HG03354 (cell line): ENCODE results near the gene NDUFA6.
A peak's percentile ranks its signal among the peaks of the same experiment; 100 is the strongest.
"Not testable (repeated sequence)": the region's sequence is repeated elsewhere in the genome, so short reads cannot be mapped to it uniquely, and the experiment has no call there.

ENCODE experiments used
- ATAC-seq: cut with Tn5 transposase; IDR thresholded peaks from one replicate; pipeline ENCODE4 v1.9.1; 2021; ENCODE audit warnings: mild to moderate bottlenecking; ENCODE audit not compliant: unreplicated experiment, poor library complexity, severe bottlenecking

Gene NDUFA6

DNA sequence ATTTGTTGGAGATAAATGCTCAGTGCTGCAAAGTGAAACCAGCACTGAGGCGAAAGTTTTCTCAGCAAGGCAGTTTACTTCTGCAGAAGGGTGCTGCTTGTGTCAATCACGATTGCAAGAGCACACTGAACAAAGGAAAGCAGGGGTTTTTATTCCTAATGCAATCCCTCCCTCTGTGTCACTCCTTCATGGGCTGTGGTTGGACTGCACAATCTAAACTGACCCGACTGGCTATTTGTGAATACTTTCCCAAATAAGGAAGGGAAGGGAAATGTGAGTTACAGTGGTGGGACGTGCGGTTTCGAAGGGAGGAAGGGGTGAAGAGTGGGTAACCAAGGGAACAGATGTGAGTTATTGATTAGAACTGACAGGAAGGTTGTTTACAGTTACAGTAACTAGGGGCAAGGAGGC, 24.9 kb upstream of the NDUFA6 start:
- ATAC-seq, result not testable (repeated sequence)

DNA sequence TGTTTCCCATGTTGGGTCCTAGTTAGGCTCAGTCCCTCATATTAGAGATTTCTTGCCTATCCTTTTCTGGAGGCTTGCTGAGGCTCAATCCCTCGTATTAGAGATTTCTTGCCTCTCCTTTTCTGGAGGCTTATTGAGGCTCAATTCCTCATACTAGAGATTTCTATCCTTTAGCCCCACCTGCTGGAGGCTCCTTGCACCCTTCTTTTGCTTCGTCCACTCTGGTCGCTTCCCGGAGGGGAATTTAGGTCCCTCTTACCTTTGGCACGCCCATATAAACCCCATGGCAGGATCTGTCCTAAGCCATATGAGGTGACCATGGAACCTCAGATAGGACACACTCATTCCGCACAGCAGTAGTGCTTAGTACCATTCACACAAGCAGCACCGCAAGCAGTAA, 24.1 kb upstream of the NDUFA6 start:
- ATAC-seq, result no peak

DNA sequence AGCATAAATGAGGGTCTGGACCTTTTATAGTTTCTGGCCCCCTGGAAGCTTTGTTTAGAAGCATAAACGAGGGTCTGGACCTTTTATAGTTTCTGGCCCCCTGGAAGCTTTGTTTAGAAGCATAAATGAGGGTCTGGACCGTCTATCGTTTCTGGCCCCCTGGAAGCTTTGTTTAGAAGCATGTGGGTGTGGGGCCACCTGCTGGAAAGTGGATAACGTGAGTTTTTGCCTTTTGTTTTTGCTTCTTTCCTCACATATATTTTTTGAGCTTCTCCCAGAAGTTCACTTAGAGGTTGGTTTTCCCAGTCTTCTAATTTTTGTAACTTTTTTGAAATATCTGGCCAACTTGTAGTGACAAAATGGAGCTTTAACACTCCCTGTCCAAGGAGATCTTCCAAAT, 22.2 kb upstream of the NDUFA6 start:
- not testable (repeated sequence) for ATAC-seq

DNA sequence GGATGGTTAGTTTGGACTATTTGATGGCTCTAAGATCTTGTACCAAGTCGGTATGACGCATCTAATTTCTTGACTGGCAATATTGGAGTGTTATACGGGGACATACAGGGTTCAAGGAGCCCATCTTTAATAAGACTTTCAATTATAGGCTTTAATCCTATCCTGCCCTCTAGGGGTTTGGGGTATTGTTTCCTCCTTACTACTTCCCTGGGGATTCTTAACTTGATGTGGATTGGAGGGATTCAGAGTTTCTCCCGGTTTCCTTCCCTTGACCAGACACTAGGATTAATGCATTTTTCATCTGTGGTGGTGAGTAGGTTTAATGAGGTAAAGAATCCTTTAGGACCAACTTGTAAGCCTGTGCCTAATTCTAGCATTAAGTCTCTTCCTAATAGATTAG, 21.2 kb upstream of the NDUFA6 start:
- no peak for ATAC-seq

DNA sequence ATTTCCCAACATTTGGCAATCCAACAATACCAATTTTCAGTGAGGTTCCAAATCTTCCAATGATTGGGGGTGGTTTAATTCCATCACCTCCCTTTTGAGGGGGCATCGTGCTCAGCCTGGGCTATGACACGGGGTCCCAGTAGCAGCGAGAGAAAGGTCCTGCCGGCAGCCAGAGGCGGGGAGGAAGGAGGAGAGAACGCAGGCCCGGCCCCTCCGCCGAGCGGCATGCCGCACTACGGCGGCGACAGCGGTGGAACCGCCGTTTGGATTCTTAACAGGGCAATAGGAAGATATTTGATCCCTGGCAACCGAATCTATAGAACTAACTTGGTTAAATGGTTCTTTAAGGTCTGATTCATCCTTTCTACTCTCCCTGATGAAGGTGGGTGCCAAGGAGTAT, 18.3 kb upstream of the NDUFA6 start:
- no peak for ATAC-seq

DNA sequence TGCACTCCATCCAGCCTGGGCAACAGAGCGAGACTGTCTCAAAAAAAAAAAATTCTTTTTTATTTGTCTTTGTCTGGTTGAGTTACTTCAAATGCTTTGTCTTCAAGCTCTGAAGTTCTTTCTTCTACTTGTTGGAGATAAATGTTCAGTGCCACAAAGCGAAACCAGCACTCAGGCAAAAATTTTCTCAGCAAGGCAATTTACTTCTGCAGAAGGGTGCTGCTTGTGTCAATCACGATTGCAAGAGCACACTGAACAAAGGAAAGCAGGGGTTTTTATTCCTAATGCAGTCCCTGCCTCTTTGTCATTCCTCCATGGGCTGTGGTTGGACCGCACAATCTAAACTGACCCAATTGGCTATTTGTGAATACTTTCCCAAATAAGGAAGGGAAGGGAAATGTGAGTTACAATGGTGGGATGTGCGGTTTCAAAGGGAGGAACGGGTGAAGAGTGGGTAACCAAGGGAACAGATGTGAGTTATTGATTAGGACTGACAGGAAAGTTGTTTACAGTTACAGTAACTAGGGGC, 13.8 kb upstream of the NDUFA6 start:
- ATAC-seq, result not testable (repeated sequence)

DNA sequence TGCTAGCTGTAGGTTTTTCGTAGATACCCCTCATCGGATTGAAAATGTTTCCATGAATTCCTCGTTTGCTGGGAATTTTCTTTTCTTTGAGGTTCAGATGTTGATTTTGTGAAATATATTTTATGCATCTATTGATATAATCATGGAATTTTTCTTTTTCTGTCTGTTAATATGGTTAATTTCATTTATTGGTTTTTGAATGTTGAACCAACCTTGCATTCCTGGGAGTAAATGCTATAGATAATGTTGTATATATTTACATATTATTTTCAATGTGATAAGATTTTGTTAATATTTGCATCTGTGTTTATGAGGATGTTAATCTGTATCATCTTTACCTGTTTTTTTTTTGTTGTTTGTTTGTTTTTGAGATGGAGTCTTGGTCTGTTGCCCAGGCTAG, 10.6 kb upstream of the NDUFA6 start:
- no peak for ATAC-seq

DNA sequence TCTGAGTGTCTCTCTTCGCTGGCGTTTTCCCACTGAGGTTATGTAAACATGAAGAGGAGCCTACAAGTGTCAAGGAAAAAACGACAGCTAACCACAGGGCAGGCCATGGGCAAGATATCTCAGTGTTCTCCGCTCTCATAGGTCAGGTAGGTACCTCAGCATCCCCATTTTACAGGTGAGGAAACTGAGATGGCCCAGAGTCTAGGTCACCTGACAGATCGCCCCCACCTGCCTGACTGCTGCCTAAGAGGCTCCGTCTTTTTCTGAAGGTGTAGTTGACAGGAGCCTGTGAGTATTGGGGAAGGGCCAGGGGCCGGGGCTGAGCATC, 847 bp upstream of the NDUFA6 start:
- no peak for ATAC-seq

DNA sequence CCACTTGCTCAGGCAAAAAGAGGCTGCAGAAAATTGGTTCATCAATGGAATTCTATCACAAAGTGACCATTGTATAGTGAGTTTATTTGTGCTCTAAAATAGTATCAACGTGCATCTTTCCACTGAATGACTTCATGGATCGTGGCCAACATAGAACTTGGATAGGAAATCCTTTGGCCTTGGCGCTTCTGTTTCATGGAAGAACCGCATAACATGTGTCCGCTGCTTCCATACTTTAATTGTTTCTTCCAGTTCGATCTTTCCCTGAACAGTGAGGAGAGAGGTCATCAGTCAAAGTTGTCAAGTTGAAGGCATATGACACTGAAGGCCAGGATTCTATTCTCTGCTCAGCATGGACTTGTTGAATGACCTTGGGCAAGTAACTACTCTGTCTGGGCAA, 4.5 kb downstream of the NDUFA6 start:
- ATAC-seq, result no peak

DNA sequence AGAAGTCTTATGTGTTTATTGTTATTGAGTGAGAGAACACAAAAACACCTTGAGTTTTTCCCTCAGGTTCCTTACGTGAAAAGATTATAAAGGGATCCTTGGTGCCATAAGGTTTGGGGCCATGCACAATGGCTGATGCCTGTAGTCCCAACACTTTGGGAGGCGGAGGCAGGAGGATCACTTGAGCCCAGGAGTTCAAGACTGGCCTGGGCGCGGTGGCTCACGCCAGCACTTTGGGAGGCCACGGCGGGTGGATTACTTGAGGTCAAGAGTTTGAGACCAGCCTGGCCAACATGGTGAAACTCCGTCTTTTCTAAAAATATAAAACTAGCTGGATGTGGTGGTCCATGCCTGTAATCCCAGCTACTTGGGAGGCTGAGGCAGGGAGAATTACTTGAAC, 5.7 kb downstream of the NDUFA6 start:
- no peak for ATAC-seq

DNA sequence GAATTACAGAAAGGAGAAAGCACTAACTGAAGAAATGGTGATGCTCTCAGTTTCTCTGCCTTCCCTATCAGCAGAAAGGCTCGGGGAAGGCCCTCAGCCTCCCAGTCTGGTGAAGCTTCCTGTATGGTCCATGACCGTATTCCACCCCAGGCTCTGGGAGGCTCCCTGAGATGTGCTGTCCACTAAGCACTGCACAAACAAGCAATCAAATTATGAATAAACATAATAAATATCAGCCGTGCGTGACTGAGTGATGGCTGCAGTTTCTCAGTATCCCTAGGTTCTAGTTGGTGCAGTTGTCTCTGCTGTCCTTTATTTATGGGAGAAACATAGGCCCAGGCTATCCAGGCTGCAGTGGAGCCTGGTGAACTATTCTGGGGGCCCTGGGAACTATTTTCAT, 7.5 kb downstream of the NDUFA6 start:
- ATAC-seq, result no peak

DNA sequence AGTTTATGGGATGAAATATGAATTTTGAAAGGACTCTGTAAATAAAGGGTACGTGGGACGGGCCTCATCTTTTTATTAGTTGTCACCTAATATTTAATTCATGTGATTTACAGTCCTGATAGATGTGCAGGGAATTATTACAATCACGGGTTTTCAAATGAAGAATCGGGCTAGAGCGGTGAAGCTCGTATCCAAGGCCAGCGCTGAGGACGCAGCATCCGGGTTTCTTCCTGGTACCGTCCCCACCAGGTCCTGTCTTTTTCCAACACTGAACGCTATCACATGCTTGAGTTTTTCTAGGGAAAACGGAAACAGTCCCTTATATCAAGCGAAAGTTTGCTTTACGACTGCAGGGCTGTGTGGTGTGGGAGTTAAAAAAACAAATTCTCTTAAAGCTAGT, 10.3 kb downstream of the NDUFA6 start:
- ATAC-seq, result no peak

DNA sequence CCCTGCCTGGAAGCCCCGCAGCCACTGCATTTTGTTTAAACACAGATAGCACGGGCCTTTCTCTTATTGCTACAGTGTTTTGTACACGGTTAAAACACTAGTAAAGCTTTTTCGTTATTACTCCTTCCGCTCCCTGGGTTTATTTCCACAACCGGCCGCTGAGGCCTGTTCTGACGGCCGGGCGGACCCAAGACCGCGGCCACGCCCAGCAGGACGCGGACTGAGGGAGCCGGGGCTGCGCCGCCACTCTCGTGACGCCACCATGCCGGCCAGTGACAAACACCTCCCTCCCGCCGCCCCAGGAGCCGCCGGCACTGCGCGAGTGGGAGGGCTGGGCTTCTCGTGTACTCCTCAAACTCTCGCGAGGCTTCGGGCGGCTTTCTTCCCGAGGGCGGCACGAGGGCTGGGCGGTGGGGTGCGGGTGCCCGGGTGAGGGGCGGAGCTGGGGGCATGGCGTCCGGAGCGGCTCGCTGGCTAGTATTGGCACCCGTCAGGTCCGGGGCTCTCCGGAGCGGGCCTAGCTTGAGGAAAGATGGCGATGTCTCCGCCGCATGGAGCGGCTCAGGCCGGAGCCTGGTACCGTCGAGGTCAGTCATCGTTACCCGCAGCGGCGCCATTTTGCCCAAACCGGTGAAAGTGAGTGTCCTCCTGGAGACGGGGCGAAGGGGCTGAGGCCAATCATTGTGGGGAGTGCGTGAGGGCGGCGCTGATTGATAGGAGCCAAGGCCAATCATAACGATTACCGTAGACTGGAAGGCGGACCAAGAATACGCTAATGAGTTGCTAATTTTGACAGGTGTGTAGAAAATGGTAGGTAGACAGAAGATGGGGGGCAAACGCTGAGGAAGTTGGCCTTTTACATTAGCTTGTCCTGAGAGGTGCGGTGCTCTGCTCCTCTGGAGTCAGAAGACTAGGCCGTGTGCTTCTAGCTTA, 11.0 kb downstream of the NDUFA6 start, which contains the start of gene SMDT1:
TSS of gene SMDT1 (plus strand) at position 382 of the 933 bp plus-strand sequence. CDS start at position 451, 69 bp downstream.
- peak; percentile 89 for ATAC-seq

DNA sequence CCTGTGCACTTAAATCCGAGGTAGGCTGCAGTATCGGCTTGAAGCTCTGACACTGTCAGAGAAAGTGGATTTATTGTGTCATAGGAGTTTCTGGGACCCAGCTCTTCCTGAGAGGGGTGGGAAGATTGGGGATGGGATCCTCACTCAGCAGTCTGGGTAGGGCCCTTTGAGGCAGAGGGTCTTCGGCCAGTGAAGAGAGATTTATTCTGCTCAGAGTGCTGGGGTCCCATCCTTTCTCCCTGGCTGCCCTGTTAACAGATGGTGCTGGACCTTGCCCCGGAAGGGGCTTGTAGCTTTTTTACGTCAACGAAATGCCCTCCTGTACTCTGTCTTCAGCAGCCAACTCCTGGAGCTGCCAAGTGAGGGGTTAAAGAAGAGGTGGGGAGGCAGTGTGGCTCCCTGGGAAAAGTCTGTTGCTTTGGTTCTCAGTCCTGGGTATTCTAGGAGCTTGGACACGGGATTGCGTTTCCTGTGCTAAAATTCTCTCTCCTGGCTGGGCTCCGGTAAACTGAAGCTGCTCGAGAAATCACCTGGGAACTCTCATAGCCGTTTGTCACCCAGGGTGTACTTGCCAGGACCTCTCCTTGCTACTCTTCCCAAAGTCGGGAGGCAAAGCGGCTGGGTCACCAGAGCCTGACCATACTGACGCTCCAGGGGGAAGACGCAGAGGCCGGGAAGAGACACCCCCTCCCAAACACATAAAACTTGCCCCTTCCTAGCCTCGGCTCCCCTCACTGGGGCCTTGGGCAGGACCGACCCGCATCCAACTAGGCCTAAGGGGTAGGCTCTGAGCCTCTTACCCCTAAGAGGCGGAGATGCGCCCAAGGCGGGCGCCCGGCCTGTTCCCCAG, 11.9 kb downstream of the NDUFA6 start:
- ATAC-seq, result no peak

DNA sequence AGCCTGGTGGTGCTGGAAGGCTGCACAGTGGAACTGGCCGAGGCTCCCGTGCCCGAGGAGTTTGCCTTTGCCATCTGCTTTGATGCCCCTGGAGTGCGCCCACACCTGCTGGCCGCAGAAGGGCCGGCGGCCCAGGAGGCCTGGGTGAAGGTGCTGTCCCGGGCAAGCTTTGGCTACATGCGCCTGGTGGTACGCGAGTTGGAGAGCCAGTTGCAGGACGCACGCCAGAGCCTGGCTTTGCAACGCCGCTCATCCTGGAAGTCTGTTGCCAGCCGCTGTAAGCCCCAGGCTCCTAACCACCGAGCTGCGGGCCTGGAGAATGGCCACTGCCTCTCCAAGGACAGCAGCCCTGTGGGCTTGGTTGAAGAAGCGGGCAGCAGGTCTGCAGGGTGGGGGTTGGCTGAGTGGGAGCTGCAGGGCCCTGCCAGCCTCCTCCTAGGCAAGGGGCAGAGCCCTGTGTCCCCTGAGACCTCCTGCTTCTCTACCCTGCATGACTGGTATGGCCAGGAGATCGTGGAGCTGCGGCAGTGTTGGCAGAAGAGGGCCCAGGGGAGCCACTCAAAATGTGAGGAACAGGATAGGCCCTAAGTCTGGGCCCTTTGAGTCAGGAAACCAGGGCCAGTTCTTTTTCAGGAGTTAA, 13.0 kb downstream of the NDUFA6 start:
- ATAC-seq, result no peak

DNA sequence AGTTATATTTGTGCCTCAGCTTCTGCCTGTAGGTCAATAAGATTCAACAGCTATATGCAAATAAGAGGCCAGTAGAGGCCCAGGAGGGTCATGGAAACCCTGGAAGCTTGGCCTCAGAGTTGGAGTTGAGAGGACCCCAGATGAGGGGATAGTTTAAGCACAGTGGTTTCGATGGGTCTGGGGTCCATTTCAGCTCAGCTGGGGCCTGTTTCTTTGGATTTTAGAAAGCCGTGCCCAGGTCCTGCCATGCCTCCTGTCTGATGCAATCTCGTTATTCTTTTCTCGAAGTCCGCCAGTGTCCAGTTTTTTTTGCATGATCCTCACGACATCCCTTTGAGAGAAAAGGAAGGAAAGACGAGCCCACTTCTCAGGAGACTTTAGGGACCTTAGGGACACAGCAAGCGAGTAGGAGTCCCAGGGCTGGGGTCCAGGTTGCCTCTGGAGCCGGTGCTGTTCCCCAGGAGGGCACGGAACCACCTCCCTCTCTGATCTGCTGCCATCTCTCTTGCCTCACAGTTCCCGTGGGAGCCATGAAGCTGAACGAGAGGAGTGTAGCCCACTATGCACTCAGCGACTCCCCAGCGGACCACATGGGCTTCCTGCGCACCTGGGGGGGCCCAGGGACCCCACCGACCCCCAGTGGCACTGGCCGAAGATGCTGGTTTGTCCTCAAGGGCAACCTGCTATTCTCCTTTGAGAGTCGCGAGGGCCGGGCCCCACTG, 13.6 kb downstream of the NDUFA6 start:
- ATAC-seq, result no peak

DNA sequence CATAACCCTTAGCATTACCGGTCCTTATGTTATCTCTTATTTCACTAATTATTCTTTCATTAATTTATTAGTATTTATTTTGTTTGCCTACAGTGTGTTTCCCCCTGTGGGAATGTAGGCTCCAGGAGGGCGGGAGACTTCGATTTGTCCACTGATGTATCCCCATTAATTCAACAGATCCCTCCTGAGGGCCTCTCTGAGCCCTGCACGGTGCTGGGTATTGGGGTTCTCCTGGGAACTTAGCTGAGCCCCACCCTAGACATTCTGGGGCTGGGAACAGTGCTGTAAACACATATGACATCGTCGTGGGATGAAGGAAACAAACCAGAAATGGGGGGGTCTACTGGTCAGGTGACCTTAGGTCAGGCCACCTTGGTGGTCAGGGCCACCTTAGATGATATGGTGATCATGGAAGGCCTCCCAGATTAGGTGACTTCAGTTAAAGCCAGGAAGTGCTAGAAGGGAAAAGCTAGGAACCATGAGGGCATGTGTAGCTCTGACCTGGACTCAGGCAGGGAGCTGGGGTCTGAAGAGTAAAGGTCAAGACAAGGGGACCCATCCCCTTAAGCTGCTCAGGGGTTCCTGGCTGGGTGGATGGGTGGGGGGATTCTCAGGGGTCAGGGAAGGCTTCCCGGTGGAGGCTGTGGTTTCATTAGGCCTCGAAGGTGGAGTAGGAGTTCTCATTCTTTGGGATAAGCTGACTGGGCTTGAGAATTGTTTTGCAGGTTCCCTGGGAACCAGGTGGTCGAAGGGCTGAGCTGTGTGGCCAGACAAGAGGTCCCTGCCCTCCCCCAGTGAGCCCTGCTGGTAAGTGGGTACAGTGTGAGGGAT, 15.5 kb downstream of the NDUFA6 start:
- no peak for ATAC-seq

DNA sequence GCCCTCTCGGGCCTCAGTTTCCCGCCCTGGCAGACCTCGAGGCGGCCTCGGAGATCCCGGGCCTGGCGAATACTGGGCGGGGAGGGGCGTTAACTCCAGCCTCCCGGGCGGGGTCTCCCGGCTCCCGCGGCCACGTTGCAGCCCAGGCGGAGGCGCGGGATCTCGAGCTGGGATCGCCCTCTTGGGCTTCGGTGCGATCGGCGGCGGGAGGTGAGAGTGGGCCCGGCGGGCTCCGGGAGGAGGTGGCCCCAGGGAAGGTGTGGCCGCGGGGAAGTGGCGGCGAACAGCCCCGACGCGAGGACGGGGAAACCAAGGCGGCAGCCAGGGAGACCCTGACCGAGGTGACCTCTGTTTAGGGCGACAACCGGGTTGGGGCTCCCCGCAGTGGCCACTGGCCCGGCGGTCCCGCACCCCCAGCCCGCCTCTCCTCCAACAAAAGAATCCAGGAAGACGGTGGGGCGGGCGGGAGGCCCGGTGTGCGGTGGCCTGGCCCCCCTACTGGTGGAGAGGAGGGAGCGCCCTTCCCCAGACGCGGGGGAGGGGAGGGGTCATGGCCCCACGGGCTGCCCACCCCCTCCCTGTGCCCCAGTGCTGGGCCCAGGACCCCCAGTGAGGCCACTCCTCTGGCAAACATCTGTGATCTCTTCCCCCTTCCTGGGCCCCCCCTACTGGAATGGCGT, 16.3 kb downstream of the NDUFA6 start, which contains the start of gene PHETA2:
TSS of gene PHETA2 (plus strand) at position 117 of the 680 bp plus-strand sequence. CDS start 3,046 bp downstream, outside the sequence.
- ATAC-seq, result no peak
